Right lobe of liver (tissue), 4 donors: ENCODE measurements around the gene SLC29A2.

Source experiments
- POLR2A ChIP-seq: fragments of 450-650 bp; IDR thresholded peaks from one replicate; pipeline ENCODE4 v1.6.1; 2017; ENCODE audit warnings: antibody characterized with exemption, mild to moderate bottlenecking
- TF ChIP-seq, protein P1 (sequence below), 4 donors: fragments of 200-600 bp in 3 of 4; fragments of 450-650 bp in 1 of 4; IDR thresholded peaks; one replicate each; pipeline versions ENCODE4 v1.5.1 to v1.8.0; 2016 to 2022; ENCODE audit warnings: antibody characterized with exemption in 4 of 4, mild to moderate bottlenecking in 2 of 4
- donor health status: DM: no; HTN: no; CAD: no.
- donor health status: DM: no; HTN: no; CAD: no.
- donor health status: DM: no; HTN: yes; CAD: no.

DNA sequence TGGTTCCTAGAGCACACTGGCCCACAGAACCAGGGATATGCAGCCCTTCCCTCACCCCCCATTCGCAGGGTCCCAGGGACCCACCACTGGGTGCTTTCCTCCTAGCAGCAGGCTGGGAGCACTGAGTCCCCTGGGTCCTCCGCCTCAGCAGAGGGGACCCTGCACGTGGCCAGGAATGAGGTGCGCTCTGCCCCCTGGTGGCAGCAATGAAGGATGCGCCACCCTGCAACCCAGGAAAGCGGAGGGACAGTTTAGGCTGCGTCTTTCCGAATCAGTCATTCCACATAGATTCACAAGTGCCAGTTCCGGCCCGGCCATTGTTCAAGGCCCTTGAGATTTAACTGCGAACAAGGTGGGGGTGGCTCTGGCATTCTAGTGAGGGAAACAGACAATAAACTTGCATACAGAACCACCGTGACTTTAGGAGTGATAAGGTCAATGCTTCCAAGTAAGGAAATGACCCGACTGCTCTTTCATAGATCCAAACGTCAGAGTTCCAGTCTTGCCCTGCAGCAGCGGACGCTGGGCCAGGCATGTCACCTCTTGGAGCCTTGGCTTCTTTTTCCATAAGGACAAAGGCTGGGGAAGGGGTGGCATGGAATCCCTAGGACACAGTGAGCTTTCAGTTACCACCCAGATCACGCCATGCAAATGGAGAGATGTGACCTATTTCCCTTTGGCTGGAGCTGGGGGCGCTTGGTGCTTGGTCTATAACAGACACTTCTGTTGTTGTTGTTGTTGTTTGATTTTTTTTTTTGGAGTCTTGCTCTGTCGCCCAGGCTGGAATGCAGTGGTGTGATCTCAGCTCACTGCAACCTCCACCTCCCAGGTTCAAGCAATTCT lies 43.0 kb downstream of the SLC29A2 start:
- TF ChIP-seq, protein P1, sequence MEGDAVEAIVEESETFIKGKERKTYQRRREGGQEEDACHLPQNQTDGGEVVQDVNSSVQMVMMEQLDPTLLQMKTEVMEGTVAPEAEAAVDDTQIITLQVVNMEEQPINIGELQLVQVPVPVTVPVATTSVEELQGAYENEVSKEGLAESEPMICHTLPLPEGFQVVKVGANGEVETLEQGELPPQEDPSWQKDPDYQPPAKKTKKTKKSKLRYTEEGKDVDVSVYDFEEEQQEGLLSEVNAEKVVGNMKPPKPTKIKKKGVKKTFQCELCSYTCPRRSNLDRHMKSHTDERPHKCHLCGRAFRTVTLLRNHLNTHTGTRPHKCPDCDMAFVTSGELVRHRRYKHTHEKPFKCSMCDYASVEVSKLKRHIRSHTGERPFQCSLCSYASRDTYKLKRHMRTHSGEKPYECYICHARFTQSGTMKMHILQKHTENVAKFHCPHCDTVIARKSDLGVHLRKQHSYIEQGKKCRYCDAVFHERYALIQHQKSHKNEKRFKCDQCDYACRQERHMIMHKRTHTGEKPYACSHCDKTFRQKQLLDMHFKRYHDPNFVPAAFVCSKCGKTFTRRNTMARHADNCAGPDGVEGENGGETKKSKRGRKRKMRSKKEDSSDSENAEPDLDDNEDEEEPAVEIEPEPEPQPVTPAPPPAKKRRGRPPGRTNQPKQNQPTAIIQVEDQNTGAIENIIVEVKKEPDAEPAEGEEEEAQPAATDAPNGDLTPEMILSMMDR (IDR thresholded peaks at IDR 0.05) = peak; percentile 93 to 98 (median 96)
- no peak for TF ChIP-seq POLR2A
